Bladder microvascular endothelial cell (primary cell): Measurements from ENCODE around the gene TMEM42. TPM values are rescaled to one million over a fixed set of nuclear protein-coding genes. Genes with fewer than 3 reads are reported as not detected.

ENCODE experiments used
- total RNA-seq: library from RNA; depleted of rRNA; stranded (reverse); fragments of >200 nt; gene quantifications from 2 replicates; pipeline ENCODE4 v1.2.3, GENCODE V29; 2014

The TMEM42 gene
- total RNA-seq, result 9.4 and 10.4 TPM in 2 replicates

GRCh38 chr3:44861412-44862225, at the start of gene TMEM42:
TSS of gene TMEM42 (plus strand) at chr3:44861912. CDS start at chr3:44861925, 13 bp downstream.

GRCh38 chr3:44874308-44874707, 12.6 kb downstream of the TMEM42 start, which contains the start of gene TGM4:
TSS of gene TGM4 (plus strand) at chr3:44874608. CDS start at chr3:44874679, 71 bp downstream.

Other genes with a start within 250 kb of the TMEM42 start
- 7.1 and 9.8 TPM in 2 replicates for gene ZNF197, start 236.9 kb upstream of the TMEM42 start, total RNA-seq
- 9.2 and 15.6 TPM in 2 replicates for gene ZNF35, start 213.2 kb upstream of the TMEM42 start, total RNA-seq
- gene ZNF502, start 149.3 kb upstream of the TMEM42 start, total RNA-seq, result 2.3 and 4.8 TPM in 2 replicates
- gene ZNF501, start 132.3 kb upstream of the TMEM42 start, total RNA-seq, result 4.4 and 5.3 TPM in 2 replicates
- 10.8 and 18.6 TPM in 2 replicates for gene KIAA1143, start 100.3 kb upstream of the TMEM42 start, total RNA-seq
- gene KIF15, start 100.1 kb upstream of the TMEM42 start, total RNA-seq, result 7.9 and 11.8 TPM in 2 replicates
- 0.06 TPM in 1 of 2 replicates, not detected in the other for gene TGM4, start 12.7 kb downstream of the TMEM42 start, total RNA-seq
- gene ZDHHC3, start 114.3 kb downstream of the TMEM42 start, total RNA-seq, result 41.4 and 89.8 TPM in 2 replicates
- 26.6 and 62.6 TPM in 2 replicates for gene EXOSC7, start 114.3 kb downstream of the TMEM42 start, total RNA-seq
- 0.49 and 0.57 TPM in 2 replicates for gene CLEC3B, start 164.4 kb downstream of the TMEM42 start, total RNA-seq